ENCODE data around the gene AMHR2.
"Not testable (repeated sequence)": the region's sequence is repeated elsewhere in the genome, so short reads cannot be mapped to it uniquely, and the experiment has no call there.

The AMHR2 gene

GRCh38 chr12:53423597-53423996 is at the start of gene AMHR2:
Gene AMHR2 (plus strand): TSS chr12:53423855. CDS start chr12:53423935, 80 bp downstream.
- DNase-seq, result no peak

GRCh38 chr12:53374277-53374676 is 49.4 kb upstream of the AMHR2 start:
- not testable (repeated sequence) for DNase-seq

- no peak for DNase-seq
These were observed 46.9 kb upstream of the AMHR2 start for GRCh38 chr12:53376747-53377146.

- DNase-seq, result no peak
These were observed 45.4 kb upstream of the AMHR2 start for GRCh38 chr12:53378222-53378621.

DNA sequence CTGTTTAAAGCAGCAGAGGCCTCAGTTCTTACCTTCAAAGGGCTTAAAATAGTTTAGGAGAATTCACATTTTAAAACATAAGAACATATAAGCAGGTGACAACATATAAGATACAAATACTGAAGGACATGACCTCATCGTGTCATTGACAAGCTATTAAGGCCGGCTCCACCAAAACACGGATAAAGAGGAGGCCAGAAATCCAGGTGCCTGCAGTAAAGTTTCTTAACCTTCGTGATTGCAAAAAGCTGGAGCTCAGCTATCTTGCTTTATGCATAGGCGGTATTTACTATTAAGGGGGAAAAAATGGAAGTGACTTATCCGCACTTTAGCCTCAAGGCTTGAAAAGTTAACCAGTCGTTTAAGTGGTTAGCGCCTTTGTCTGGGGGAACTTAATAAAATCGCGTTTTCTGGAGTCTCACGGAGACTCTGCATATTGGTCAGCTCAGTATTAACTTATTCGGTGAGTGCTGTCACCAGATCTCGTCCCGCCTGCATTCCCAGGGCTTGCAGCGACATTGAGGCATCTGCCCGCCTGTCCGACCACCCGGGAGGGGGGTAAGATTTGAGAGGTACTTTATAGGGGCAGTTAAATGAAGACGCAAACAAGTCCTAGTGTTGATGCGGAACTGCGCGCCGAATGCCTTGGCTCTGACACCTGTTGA is 44.8 kb upstream of the AMHR2 start:
- DNase-seq, result no peak

DNA sequence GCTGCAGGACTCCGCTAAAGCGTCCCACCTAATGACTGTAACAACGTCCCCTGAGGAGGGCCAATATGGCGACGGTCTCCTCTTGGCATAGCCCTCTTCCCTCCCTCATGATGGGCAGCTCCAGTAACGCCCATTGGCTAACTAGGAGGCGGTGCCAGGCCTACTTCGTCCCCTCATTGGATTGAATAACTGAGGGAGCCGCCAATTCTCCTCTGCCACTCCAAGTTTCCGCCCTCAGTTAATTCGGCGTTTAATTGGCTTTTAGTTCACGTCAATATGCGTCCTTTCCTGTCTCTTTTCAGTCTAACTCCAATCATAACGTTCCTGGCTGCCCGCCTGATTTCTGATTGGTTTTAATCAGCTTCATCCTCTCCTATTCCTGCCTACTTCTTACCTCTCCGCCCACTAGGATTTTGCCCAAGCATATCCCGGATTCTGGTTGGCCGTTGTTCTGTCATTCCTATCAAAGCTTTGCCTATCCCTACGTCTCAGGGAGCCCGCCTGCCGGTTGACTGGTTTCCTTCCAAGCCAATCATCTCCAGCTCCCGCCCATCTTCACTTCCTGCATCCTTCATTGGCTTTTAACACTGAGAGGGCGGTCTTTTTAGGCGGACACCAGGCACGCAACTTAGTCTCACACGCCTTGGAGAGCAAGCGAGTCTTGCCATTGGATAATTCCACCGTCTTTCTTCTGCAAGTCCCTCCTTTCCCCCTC is 44.1 kb upstream of the AMHR2 start:
- peak; percentile 99 for DNase-seq

GRCh38 chr12:53380104-53380793 is 43.4 kb upstream of the AMHR2 start, which contains the start of gene SP1:
Gene SP1 (plus strand): TSS chr12:53380176. CDS start chr12:53380292, 116 bp downstream.
- DNase-seq, result peak; percentile 79

DNA sequence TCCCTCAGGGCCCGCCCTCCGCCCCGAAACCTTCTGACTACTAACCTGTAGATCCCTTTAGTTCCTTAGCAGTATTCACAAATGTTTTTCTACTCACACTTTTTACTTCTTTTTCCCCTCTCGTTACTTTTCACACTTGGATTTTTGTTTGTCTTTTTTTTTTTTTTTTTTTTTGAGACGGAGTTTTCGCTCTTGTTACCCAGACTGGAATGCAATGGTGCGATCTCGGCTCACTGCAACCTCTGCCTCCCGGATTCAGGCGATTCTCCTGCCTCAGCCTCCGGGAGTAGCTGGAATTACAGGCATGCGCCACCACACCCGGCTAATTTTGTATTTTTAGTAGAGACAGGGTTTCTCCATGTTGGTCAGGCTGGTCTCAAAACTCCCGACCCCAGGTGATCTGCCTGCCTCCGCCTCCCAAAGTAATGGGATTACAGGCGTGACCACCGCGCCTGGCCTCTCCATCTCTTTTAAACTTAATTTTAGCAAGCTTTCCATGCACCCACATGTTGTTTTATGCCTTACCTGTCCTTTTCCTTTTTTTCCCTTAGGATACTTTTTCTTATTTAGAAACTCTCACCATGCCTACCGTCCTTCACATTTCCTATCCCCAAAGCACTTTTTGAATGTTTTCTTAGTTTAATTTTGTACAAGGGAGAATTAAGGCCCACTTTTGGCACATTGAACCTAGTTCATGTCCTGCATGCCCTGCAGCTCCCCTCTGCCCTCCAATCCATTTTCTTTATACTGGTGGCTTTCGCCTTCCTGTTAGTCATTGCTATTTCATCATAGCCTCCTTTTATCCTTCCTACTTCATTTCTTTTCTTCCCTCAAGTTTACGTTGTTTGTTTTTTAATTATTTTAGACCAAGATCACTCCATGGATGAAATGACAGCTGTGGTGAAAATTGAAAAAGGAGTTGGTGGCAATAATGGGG is 42.6 kb upstream of the AMHR2 start:
- DNase-seq, result no peak

GRCh38 chr12:53381731-53382630 is 41.7 kb upstream of the AMHR2 start:
- no peak for DNase-seq

- DNase-seq, result no peak
These were observed 40.4 kb upstream of the AMHR2 start for GRCh38 chr12:53383258-53383657.

GRCh38 chr12:53386381-53386780 is 37.3 kb upstream of the AMHR2 start:
- DNase-seq, result not testable (repeated sequence)

- no peak for DNase-seq
These were observed 34.7 kb upstream of the AMHR2 start for GRCh38 chr12:53388932-53389331.

DNA sequence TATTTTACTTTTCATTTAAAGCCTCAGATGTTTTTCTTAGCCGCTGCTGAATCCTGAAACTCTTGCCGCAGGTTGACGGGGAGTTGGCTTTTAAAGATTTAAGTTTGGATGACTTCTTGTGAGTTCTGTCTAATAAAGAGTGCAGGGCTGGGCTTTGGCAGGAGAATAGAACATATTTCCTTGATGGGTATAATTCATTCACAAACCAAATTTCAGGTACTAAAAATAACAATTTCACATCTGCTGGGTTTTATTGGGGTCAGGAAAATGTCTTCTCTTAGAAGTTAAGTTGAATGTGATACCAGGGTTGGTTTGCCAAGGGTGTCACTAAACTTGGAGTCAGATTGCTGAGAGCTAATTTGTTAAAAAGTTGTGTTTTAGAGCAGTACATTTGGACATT is 34.0 kb upstream of the AMHR2 start:
- DNase-seq, result no peak

- DNase-seq, result no peak
These were observed 31.9 kb upstream of the AMHR2 start for GRCh38 chr12:53391724-53392123.

DNA sequence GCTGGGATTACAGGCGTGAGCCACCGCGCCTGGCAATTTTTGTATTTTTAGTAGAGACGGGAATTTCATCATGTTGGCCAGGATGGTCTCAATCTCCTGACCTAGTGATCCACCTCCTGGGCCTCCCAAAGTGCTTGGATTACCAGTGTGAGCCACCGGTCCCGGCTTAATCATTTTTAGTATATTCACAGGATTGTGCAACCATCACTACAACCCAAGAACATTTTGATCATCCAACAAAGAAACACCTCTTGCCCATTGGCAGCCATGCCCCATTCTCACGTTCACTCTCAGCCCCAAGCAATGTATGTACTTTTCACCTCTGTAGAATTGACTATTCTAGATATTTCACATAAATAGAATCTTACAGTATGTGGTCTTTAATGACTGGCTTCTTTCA is 23.8 kb upstream of the AMHR2 start:
- DNase-seq, result no peak

GRCh38 chr12:53402351-53402750 is 21.3 kb upstream of the AMHR2 start:
- DNase-seq, result not testable (repeated sequence)

- no peak for DNase-seq
These were observed 20.8 kb upstream of the AMHR2 start for GRCh38 chr12:53402871-53403270.

- no peak for DNase-seq
These were observed 12.7 kb upstream of the AMHR2 start for GRCh38 chr12:53410951-53411350.

- DNase-seq, result peak; percentile 65
These were observed 10.0 kb upstream of the AMHR2 start for GRCh38 chr12:53413485-53414204.

DNA sequence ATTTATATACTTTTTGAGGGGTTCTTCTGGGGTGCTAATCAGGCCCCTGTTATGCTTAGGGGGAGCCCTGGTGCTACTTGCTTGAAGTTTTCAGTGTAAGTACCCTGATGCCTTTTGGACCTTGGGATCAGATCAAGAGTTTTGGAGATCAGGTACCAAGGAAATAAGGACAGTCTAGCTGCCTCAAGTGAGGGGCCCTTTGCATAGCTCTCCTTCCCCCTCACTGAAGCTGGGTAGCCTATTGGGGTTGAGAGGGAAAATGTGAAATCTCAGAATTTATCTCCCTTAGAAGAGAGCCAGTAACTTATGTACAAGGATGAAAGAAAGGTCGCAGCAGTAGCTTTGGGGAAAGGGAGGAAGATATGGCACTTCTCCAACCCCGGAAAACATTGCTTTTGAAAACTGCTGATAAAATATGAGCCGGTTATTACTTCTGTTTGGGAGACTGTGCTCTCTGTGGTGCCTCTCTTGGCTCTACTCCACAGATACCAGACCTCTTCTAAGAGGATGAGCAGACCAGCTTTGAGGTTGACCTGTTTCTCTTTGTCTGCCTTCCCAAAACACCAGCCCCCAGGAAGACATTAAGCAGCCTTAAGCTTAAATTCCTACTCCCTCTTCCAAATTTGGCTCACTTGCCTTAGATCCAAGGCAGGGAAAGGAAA is 8.8 kb upstream of the AMHR2 start:
- DNase-seq, result no peak
